GM12891 (cell line): ENCODE results near the gene TOGARAM1.

ENCODE experiments used
- DNase-seq: peaks from one replicate; pipeline ENCODE4 v3.0.0; 2011; ENCODE audit warnings: low spot score; ENCODE audit not compliant: insufficient read length
- FAIRE-seq: peaks from 2 replicates; lab custom pipeline; 2011; peaks lifted over from hg19 to GRCh38; lab: Jason Lieb, UNC
- PAX5 ChIP-seq: IDR thresholded peaks from 2 replicates; pipeline ENCODE4 v1.6.1; 2011; ENCODE audit warnings: low read length, moderate library complexity, mild to moderate bottlenecking; ENCODE audit not compliant: insufficient read depth, severe bottlenecking
- POLR2A ChIP-seq: IDR thresholded peaks from 2 replicates; pipeline ENCODE4 v1.6.1; 2011; ENCODE audit warnings: low read depth, low read length, control low read depth
- POLR2AphosphoS5 ChIP-seq: IDR thresholded peaks from 2 replicates; pipeline ENCODE4 v1.6.1; 2011; ENCODE audit warnings: low read depth, low read length, control low read depth
- POU2F2 ChIP-seq: IDR thresholded peaks from 2 replicates; pipeline ENCODE4 v1.6.1; 2011; ENCODE audit warnings: low read depth, mild to moderate bottlenecking, control low read depth, low read length, moderate library complexity
- SPI1 ChIP-seq: IDR thresholded peaks from 2 replicates; pipeline ENCODE4 v1.6.1; 2011; ENCODE audit warnings: low read depth, low read length, control low read depth
- TAF1 ChIP-seq: IDR thresholded peaks from 2 replicates; pipeline ENCODE4 v1.6.1; 2011; ENCODE audit warnings: low read depth, low read length, control low read depth

The TOGARAM1 gene

GRCh38 chr14:45034730-45035129, 72.7 kb downstream of the TOGARAM1 start:
- DNase-seq: no peak
- no peak for FAIRE-seq
- no peak for TF ChIP-seq POLR2AphosphoS5
- no peak for TF ChIP-seq PAX5
- TF ChIP-seq POLR2A: no peak
- no peak for TF ChIP-seq SPI1
- TF ChIP-seq TAF1: no peak
- TF ChIP-seq POU2F2: no peak

GRCh38 chr14:45038256-45038655, 76.3 kb downstream of the TOGARAM1 start:
- TF ChIP-seq POLR2AphosphoS5 (no peak), PAX5 (no peak), TAF1 (no peak), POU2F2 (no peak), POLR2A (no peak), SPI1 (no peak)
- FAIRE-seq: no peak

GRCh38 chr14:45038865-45039264, 76.9 kb downstream of the TOGARAM1 start:
- DNase-seq (no peak), FAIRE-seq (no peak)
- TF ChIP-seq SPI1 (no peak), PAX5 (no peak), POLR2A (no peak), POLR2AphosphoS5 (no peak), TAF1 (no peak), POU2F2 (no peak)

More at GRCh38 chr14:45038256-45038655, 76.3 kb downstream of the TOGARAM1 start:
- no peak for DNase-seq

GRCh38 chr14:45039390-45039789, 77.4 kb downstream of the TOGARAM1 start:
- TF ChIP-seq TAF1: no peak
- no peak for TF ChIP-seq PAX5
- no peak for TF ChIP-seq SPI1
- no peak for TF ChIP-seq POLR2A
- TF ChIP-seq POLR2AphosphoS5: no peak
- DNase-seq: no peak
- FAIRE-seq: no peak

- no peak for FAIRE-seq
- TF ChIP-seq POLR2A (no peak), SPI1 (no peak), POLR2AphosphoS5 (no peak), PAX5 (no peak), TAF1 (no peak), POU2F2 (no peak)
- no peak for DNase-seq
Measured at GRCh38 chr14:45041641-45042040, 79.7 kb downstream of the TOGARAM1 start.

- no peak for FAIRE-seq
- no peak for TF ChIP-seq TAF1
- no peak for TF ChIP-seq SPI1
- no peak for TF ChIP-seq POLR2AphosphoS5
Measured at GRCh38 chr14:45044638-45045037, 82.6 kb downstream of the TOGARAM1 start.

GRCh38 chr14:45048385-45048784, 86.4 kb downstream of the TOGARAM1 start:
- no peak for DNase-seq
- no peak for FAIRE-seq
- TF ChIP-seq SPI1 (no peak), TAF1 (no peak), POLR2A (no peak), POU2F2 (no peak), PAX5 (no peak)

More at GRCh38 chr14:45044638-45045037, 82.6 kb downstream of the TOGARAM1 start:
- DNase-seq: no peak

GRCh38 chr14:45051180-45051579, 89.2 kb downstream of the TOGARAM1 start:
- TF ChIP-seq TAF1: no peak
- TF ChIP-seq POU2F2: no peak
- no peak for TF ChIP-seq POLR2A
- TF ChIP-seq PAX5: no peak
- TF ChIP-seq SPI1: no peak
- no peak for DNase-seq
- FAIRE-seq: no peak

- no peak for FAIRE-seq
Measured at GRCh38 chr14:45051896-45052295, 89.9 kb downstream of the TOGARAM1 start.

GRCh38 chr14:45057349-45057748, 95.4 kb downstream of the TOGARAM1 start:
- FAIRE-seq: no peak
- no peak for TF ChIP-seq POU2F2
- TF ChIP-seq POLR2A: no peak
- TF ChIP-seq SPI1: no peak
- no peak for TF ChIP-seq POLR2AphosphoS5
- TF ChIP-seq TAF1: no peak
- TF ChIP-seq PAX5: no peak

More at GRCh38 chr14:45051896-45052295, 89.9 kb downstream of the TOGARAM1 start:
- TF ChIP-seq SPI1 (no peak), PAX5 (no peak), TAF1 (no peak), POLR2A (no peak), POU2F2 (no peak), POLR2AphosphoS5 (no peak)
- DNase-seq: no peak

More at GRCh38 chr14:45057349-45057748, 95.4 kb downstream of the TOGARAM1 start:
- no peak for DNase-seq
